Endothelial cell (in vitro differentiated cells): ENCODE results near the gene C8G. TPM values are rescaled to one million over a fixed set of nuclear protein-coding genes. Genes with fewer than 3 reads are reported as not detected.

Source experiments
- DNase-seq: peaks from one replicate; pipeline ENCODE4 v3.0.0; 2021; ENCODE audit warnings: low spot score
- H3K27ac Mint-ChIP-seq: one replicate; pipeline ENCODE4 v1.8.0; 2021; ENCODE audit warnings: mixed read lengths, inconsistent platforms; ENCODE audit not compliant: unreplicated experiment
- H3K27me3 Mint-ChIP-seq: one replicate; pipeline ENCODE4 v1.8.0; 2021; ENCODE audit warnings: mild to moderate bottlenecking, moderate library complexity, mixed read lengths, inconsistent platforms; ENCODE audit not compliant: unreplicated experiment
- H3K36me3 Mint-ChIP-seq: one replicate; pipeline ENCODE4 v1.8.0; 2021; ENCODE audit warnings: mild to moderate bottlenecking, low read depth, mixed read lengths, inconsistent platforms; ENCODE audit not compliant: unreplicated experiment
- H3K4me1 Mint-ChIP-seq: one replicate; pipeline ENCODE4 v1.8.0; 2021; ENCODE audit warnings: mild to moderate bottlenecking, mixed read lengths, inconsistent platforms; ENCODE audit not compliant: unreplicated experiment
- H3K4me3 Mint-ChIP-seq: one replicate; pipeline ENCODE4 v1.8.0; 2021; ENCODE audit warnings: mild to moderate bottlenecking, mixed read lengths, inconsistent platforms; ENCODE audit not compliant: unreplicated experiment
- H3K9me3 Mint-ChIP-seq: one replicate; pipeline ENCODE4 v1.8.0; 2021; ENCODE audit warnings: mixed read lengths, inconsistent platforms; ENCODE audit not compliant: unreplicated experiment
- CTCF ChIP-seq: fragments of 200-600 bp; sonication (generic); IDR thresholded peaks from one replicate; pipeline ENCODE4 v1.5.0; 2021; ENCODE audit warnings: antibody characterized with exemption; ENCODE audit not compliant: unreplicated experiment
- total RNA-seq: library from RNA; stranded (reverse); fragmentation: NEBNext Ultra II Directional; extraction: Animal tissue kit (Norgen Biotek cat#: 25700); gene quantifications from one replicate; pipeline ENCODE4 v1.2.1, GENCODE V29; 2021; ENCODE audit not compliant: unreplicated experiment

C8G gene
- total RNA-seq, 1 donor from 2014 or later = 1.1 TPM

- H3K36me3 Mint-ChIP-seq = no peaks in the 10 kb centered on the region
- DNase-seq = no peak
- no peak overlapping the region for H3K4me3 Mint-ChIP-seq
- H3K9me3 Mint-ChIP-seq = no peaks in the 10 kb centered on the region
- no peak overlapping the region for H3K27ac Mint-ChIP-seq
- TF ChIP-seq CTCF = no peak
- H3K27me3 Mint-ChIP-seq = peaks cover 8% of the 10 kb centered on the region
- no peaks in the 10 kb centered on the region for H3K4me1 Mint-ChIP-seq
Observed at GRCh38 chr9:136960212-136960937, 15.3 kb downstream of the C8G start.

GRCh38 chr9:136960938-136961275 is 15.9 kb downstream of the C8G start:
- H3K27ac Mint-ChIP-seq = no peak overlapping the region
- no peak overlapping the region for H3K4me3 Mint-ChIP-seq
- H3K27me3 Mint-ChIP-seq = peaks cover 10% of the 10 kb centered on the region
- no peaks in the 10 kb centered on the region for H3K4me1 Mint-ChIP-seq
- H3K9me3 Mint-ChIP-seq = no peaks in the 10 kb centered on the region
- H3K36me3 Mint-ChIP-seq = no peaks in the 10 kb centered on the region
- no peak for DNase-seq
- TF ChIP-seq CTCF = no peak

GRCh38 chr9:136961279-136962065 is 16.4 kb downstream of the C8G start:
- no peak overlapping the region for H3K27ac Mint-ChIP-seq
- no peaks in the 10 kb centered on the region for H3K9me3 Mint-ChIP-seq
- no peak for TF ChIP-seq CTCF
- peaks cover 13% of the 10 kb centered on the region for H3K27me3 Mint-ChIP-seq
- no peak for DNase-seq
- no peaks in the 10 kb centered on the region for H3K4me1 Mint-ChIP-seq
- H3K36me3 Mint-ChIP-seq = no peaks in the 10 kb centered on the region
- H3K4me3 Mint-ChIP-seq = no peak overlapping the region

GRCh38 chr9:136962163-136962562 is 17.1 kb downstream of the C8G start:
- no peak for TF ChIP-seq CTCF
- H3K27me3 Mint-ChIP-seq = peaks cover 11% of the 10 kb centered on the region
- H3K9me3 Mint-ChIP-seq = no peaks in the 10 kb centered on the region
- no peaks in the 10 kb centered on the region for H3K4me1 Mint-ChIP-seq
- no peak overlapping the region for H3K4me3 Mint-ChIP-seq
- DNase-seq = no peak
- no peak overlapping the region for H3K27ac Mint-ChIP-seq
- H3K36me3 Mint-ChIP-seq = no peaks in the 10 kb centered on the region

GRCh38 chr9:136962701-136963248 is 17.7 kb downstream of the C8G start:
- no peaks in the 10 kb centered on the region for H3K36me3 Mint-ChIP-seq
- H3K9me3 Mint-ChIP-seq = no peaks in the 10 kb centered on the region
- peaks cover 8% of the 10 kb centered on the region for H3K27me3 Mint-ChIP-seq
- no peak for DNase-seq
- no peak overlapping the region for H3K27ac Mint-ChIP-seq
- H3K4me3 Mint-ChIP-seq = no peak overlapping the region
- no peak for TF ChIP-seq CTCF
- no peaks in the 10 kb centered on the region for H3K4me1 Mint-ChIP-seq
